ENCODE data around the gene MPZL1.

The MPZL1 gene

DNA sequence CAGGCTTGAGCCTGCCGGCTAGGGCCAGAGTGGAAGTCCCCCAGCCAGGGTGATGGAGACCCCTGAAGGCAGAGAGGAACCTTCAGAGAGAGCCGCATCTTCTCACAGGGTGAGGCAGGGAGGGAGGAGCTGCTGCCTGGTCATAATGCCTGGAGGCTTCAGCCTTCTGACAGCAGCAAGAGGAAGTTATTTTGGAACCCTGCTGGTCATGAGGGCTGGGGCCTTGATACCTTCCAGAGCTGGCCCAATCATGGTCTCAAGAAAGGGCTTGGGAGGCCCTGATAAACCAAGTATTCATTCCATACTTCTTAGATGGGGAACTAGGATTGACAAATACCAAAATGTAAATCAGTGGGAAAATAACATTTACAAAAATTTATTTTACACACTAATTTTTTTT lies 26.6 kb upstream of the MPZL1 start:
- WGBS, 2 experiments: 85 to 87% methylated on average over 2 of the region's 2 CpGs
- Histone ChIP-seq H3K4me3 (ENCODE audit: insufficient read depth, low read depth, low read length) (no peak overlapping the region), H3K27ac (ENCODE audit: insufficient read depth, low read depth, low read length, poor library complexity, severe bottlenecking) (no peak overlapping the region), H3K36me3 (ENCODE audit: control insufficient read depth, insufficient read depth, low read length) (no peaks in the 10 kb centered on the region), H3K9me3 (ENCODE audit: control insufficient read depth, low read length) (no peaks in the 10 kb centered on the region), H3K4me1 (ENCODE audit: control insufficient read depth, insufficient read depth, low read length) (no peaks in the 10 kb centered on the region), H3K27me3 (ENCODE audit: control insufficient read depth, insufficient read depth, low read length, poor library complexity, severe bottlenecking) (no peaks in the 10 kb centered on the region)

DNA sequence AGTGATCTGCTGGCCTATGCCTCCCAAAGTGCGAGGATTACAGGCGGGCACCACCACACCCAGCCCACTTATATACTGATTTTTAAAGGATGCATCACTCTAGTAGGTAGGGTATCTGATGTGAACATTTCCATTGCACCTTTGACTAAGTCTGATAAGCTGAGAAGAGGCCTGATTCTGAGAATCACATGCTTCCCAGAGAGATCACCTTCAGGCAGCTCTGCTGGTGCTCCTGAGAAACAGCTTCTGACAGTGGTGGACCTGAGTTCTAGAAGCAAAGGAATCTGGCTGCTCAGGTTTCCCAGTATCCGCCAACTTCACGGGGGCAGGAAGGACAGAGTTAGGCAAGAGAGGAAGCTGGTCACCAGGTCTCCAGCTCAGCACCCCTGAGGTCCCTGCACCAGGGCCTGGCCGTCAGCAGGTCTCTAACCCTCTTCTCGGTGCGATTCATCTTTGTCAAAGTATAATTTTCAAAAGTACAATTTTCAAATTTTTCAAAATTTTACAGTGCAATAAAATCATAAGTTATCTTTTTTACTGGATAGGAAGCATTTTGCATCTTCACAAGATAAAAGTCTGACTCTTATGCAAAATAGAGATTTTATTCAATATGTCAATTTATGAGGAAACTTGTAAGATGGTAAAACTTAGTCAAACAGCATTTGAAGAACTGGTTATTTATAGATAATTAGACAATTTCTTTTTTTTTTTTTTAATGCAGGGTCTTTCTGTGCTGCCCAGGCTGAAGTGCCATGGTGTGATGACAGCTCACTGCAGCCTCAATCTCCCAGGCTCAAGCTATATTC lies 25.8 kb upstream of the MPZL1 start:
- H3K9me3 ChIP-seq (ENCODE audit: control insufficient read depth, low read length): no peaks in the 10 kb centered on the region
- 93 to 96% methylated on average over 7 of the region's 7 CpGs for WGBS, 2 experiments
- no peaks in the 10 kb centered on the region for H3K36me3 ChIP-seq (ENCODE audit: control insufficient read depth, insufficient read depth, low read length)

DNA sequence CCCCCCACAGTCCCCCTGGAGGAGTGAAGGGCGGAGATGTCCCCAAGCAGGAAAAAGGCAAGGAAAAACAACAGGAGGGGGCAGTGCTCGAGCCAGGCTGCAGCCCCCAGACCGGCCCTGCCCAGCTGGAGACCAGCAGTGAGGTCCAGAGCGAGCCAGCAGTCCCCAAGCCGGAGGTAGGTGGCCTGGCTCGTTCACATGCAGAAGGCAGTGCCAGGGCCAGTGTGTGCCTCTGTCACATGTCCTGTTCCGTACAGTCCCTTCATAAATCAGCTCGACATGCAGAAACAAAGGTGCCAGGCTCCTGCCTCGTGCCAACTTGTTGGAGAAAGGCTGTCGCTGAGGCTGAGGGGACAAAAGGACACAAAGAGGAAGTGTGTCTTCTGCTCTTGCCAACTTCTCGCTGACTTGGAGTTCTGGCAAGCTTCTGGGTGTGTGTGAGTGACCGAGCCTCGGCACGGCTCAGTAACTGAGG lies 24.1 kb upstream of the MPZL1 start:
- no peaks in the 10 kb centered on the region for H3K4me1 ChIP-seq (ENCODE audit: control insufficient read depth, insufficient read depth, low read length)
- H3K27me3 ChIP-seq (ENCODE audit: control insufficient read depth, insufficient read depth, low read length, poor library complexity, severe bottlenecking): no peaks in the 10 kb centered on the region
- no peak overlapping the region for H3K27ac ChIP-seq (ENCODE audit: insufficient read depth, low read depth, low read length, poor library complexity, severe bottlenecking)
- no peak overlapping the region for H3K4me3 ChIP-seq (ENCODE audit: insufficient read depth, low read depth, low read length)
- H3K9me3 ChIP-seq (ENCODE audit: control insufficient read depth, low read length): no peaks in the 10 kb centered on the region
- no peaks in the 10 kb centered on the region for H3K36me3 ChIP-seq (ENCODE audit: control insufficient read depth, insufficient read depth, low read length)
- 76% methylated on average over 14 of the region's 14 CpGs for WGBS, 2 experiments

More for the DNA sequence above, 25.8 kb upstream of the MPZL1 start:
- Histone ChIP-seq H3K27ac (ENCODE audit: insufficient read depth, low read depth, low read length, poor library complexity, severe bottlenecking) (no peak overlapping the region), H3K27me3 (ENCODE audit: control insufficient read depth, insufficient read depth, low read length, poor library complexity, severe bottlenecking) (no peaks in the 10 kb centered on the region), H3K4me3 (ENCODE audit: insufficient read depth, low read depth, low read length) (no peak overlapping the region), H3K4me1 (ENCODE audit: control insufficient read depth, insufficient read depth, low read length) (no peaks in the 10 kb centered on the region)

GRCh38 chr1:167698313-167698712 lies 23.5 kb upstream of the MPZL1 start:
- Histone ChIP-seq H3K4me3 (ENCODE audit: insufficient read depth, low read depth, low read length) (no peak overlapping the region), H3K27me3 (ENCODE audit: control insufficient read depth, insufficient read depth, low read length, poor library complexity, severe bottlenecking) (no peaks in the 10 kb centered on the region), H3K4me1 (ENCODE audit: control insufficient read depth, insufficient read depth, low read length) (no peaks in the 10 kb centered on the region), H3K27ac (ENCODE audit: insufficient read depth, low read depth, low read length, poor library complexity, severe bottlenecking) (no peak overlapping the region), H3K36me3 (ENCODE audit: control insufficient read depth, insufficient read depth, low read length) (no peaks in the 10 kb centered on the region), H3K9me3 (ENCODE audit: control insufficient read depth, low read length) (no peaks in the 10 kb centered on the region)
- WGBS, 2 experiments: 81 to 83% methylated on average over 4 of the region's 4 CpGs

DNA sequence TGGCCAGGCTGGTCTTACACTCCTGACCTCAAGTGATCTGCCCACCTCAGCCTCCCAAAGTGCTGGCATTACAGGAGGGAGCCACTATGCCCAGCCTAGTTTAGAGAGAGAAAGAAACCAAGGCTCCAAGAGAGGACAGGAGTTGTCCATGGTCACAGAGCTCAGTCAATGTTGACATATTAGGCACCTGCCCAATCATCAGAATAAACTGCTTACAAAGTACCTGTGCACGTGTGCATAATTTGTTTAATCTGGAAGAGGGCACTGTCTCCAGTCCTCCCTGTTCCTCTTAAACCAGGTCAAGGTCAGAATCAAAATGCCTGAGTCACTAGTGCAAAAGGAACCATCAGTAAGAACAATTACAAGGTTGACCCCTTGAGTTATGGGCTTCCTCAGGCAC lies 20.3 kb upstream of the MPZL1 start:
- H3K4me1 ChIP-seq (ENCODE audit: control insufficient read depth, insufficient read depth, low read length): peaks cover 13% of the 10 kb centered on the region
- H3K27ac ChIP-seq (ENCODE audit: insufficient read depth, low read depth, low read length, poor library complexity, severe bottlenecking): no peak overlapping the region
- WGBS, 2 experiments: 91 to 96% methylated on average over 1 of the region's 1 CpG
- no peaks in the 10 kb centered on the region for H3K36me3 ChIP-seq (ENCODE audit: control insufficient read depth, insufficient read depth, low read length)
- H3K4me3 ChIP-seq (ENCODE audit: insufficient read depth, low read depth, low read length): no peak overlapping the region
- H3K9me3 ChIP-seq (ENCODE audit: control insufficient read depth, low read length): no peaks in the 10 kb centered on the region
- no peaks in the 10 kb centered on the region for H3K27me3 ChIP-seq (ENCODE audit: control insufficient read depth, insufficient read depth, low read length, poor library complexity, severe bottlenecking)

DNA sequence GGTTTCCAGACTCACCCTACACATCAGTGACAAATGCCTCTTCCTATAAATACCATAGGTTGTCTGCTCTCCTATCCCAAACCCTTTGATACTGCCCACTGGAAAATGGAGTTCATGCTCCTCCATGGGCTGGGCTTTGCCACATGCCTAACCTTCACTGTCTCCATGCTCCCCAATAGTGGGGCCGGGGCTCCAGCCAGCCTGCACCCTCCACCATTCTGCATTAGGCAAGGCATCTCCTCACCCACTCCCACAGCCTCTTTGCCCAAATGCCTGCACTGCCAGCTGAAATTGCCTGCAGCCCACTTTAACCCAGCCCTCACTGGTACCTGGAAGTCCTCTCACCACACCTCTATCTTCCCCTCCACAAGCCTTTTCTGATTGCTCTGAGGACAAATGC lies 18.2 kb upstream of the MPZL1 start:
- H3K4me1 ChIP-seq (ENCODE audit: control insufficient read depth, insufficient read depth, low read length): peaks cover 19% of the 10 kb centered on the region
- H3K27ac ChIP-seq (ENCODE audit: insufficient read depth, low read depth, low read length, poor library complexity, severe bottlenecking): no peak overlapping the region
- H3K9me3 ChIP-seq (ENCODE audit: control insufficient read depth, low read length): no peaks in the 10 kb centered on the region
- WGBS, 2 experiments: 86 to 95% methylated on average over 1 of the region's 1 CpG
- no peak overlapping the region for H3K4me3 ChIP-seq (ENCODE audit: insufficient read depth, low read depth, low read length)
- no peaks in the 10 kb centered on the region for H3K27me3 ChIP-seq (ENCODE audit: control insufficient read depth, insufficient read depth, low read length, poor library complexity, severe bottlenecking)
- no peaks in the 10 kb centered on the region for H3K36me3 ChIP-seq (ENCODE audit: control insufficient read depth, insufficient read depth, low read length)

DNA sequence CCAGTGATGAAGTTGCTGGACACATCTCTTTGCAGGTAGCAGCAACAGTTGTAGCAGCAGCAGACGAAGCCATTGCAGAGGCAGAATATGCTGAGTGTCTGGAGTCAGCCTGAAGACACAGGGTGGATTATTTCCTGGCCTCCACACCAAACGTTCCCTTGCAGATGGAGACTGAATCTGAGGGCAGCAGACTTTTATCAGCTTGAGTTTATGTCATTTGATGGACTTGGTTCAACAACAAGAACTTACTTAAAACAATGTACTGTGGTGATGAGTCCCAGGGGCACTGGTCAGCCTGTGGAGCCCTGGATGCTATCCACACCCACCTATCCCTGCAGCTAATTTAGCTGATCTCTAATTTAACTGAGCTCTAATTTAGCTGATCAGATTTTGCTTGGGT lies 17.1 kb upstream of the MPZL1 start:
- Histone ChIP-seq H3K27ac (ENCODE audit: insufficient read depth, low read depth, low read length, poor library complexity, severe bottlenecking) (no peak overlapping the region), H3K36me3 (ENCODE audit: control insufficient read depth, insufficient read depth, low read length) (no peaks in the 10 kb centered on the region), H3K4me1 (ENCODE audit: control insufficient read depth, insufficient read depth, low read length) (peaks cover 19% of the 10 kb centered on the region), H3K4me3 (ENCODE audit: insufficient read depth, low read depth, low read length) (no peak overlapping the region), H3K27me3 (ENCODE audit: control insufficient read depth, insufficient read depth, low read length, poor library complexity, severe bottlenecking) (no peaks in the 10 kb centered on the region), H3K9me3 (ENCODE audit: control insufficient read depth, low read length) (no peaks in the 10 kb centered on the region)
- 76 to 78% methylated on average over 2 of the region's 2 CpGs for WGBS, 2 experiments

GRCh38 chr1:167705250-167705649 lies 16.5 kb upstream of the MPZL1 start:
- Histone ChIP-seq H3K27ac (ENCODE audit: insufficient read depth, low read depth, low read length, poor library complexity, severe bottlenecking) (no peak overlapping the region), H3K27me3 (ENCODE audit: control insufficient read depth, insufficient read depth, low read length, poor library complexity, severe bottlenecking) (no peaks in the 10 kb centered on the region), H3K9me3 (ENCODE audit: control insufficient read depth, low read length) (no peaks in the 10 kb centered on the region), H3K4me1 (ENCODE audit: control insufficient read depth, insufficient read depth, low read length) (peaks cover 19% of the 10 kb centered on the region), H3K36me3 (ENCODE audit: control insufficient read depth, insufficient read depth, low read length) (no peaks in the 10 kb centered on the region), H3K4me3 (ENCODE audit: insufficient read depth, low read depth, low read length) (no peak overlapping the region)
- 3% methylated on average over 6 of the region's 6 CpGs for WGBS, 2 experiments

GRCh38 chr1:167706363-167706762 lies 15.4 kb upstream of the MPZL1 start:
- peaks cover 6% of the 10 kb centered on the region for H3K27me3 ChIP-seq (ENCODE audit: control insufficient read depth, insufficient read depth, low read length, poor library complexity, severe bottlenecking)
- H3K9me3 ChIP-seq (ENCODE audit: control insufficient read depth, low read length): no peaks in the 10 kb centered on the region
- WGBS, 2 experiments: 88 to 91% methylated on average over 2 of the region's 2 CpGs
- peaks cover 19% of the 10 kb centered on the region for H3K4me1 ChIP-seq (ENCODE audit: control insufficient read depth, insufficient read depth, low read length)
- no peaks in the 10 kb centered on the region for H3K36me3 ChIP-seq (ENCODE audit: control insufficient read depth, insufficient read depth, low read length)
- H3K27ac ChIP-seq (ENCODE audit: insufficient read depth, low read depth, low read length, poor library complexity, severe bottlenecking): no peak overlapping the region
- H3K4me3 ChIP-seq (ENCODE audit: insufficient read depth, low read depth, low read length): no peak overlapping the region

GRCh38 chr1:167706931-167707877 lies 14.6 kb upstream of the MPZL1 start:
- Histone ChIP-seq H3K4me3 (ENCODE audit: insufficient read depth, low read depth, low read length) (no peak overlapping the region), H3K9me3 (ENCODE audit: control insufficient read depth, low read length) (no peaks in the 10 kb centered on the region), H3K27ac (ENCODE audit: insufficient read depth, low read depth, low read length, poor library complexity, severe bottlenecking) (no peak overlapping the region), H3K4me1 (ENCODE audit: control insufficient read depth, insufficient read depth, low read length) (peaks cover 19% of the 10 kb centered on the region), H3K27me3 (ENCODE audit: control insufficient read depth, insufficient read depth, low read length, poor library complexity, severe bottlenecking) (peaks cover 11% of the 10 kb centered on the region), H3K36me3 (ENCODE audit: control insufficient read depth, insufficient read depth, low read length) (no peaks in the 10 kb centered on the region)
- 64% methylated on average over 9 to 10 of the region's 10 CpGs for WGBS, 2 experiments

All from ectodermal cell (in vitro differentiated cells).